ENCODE measurements around the gene D2HGDH.
"Not testable (repeated sequence)": the region's sequence is repeated elsewhere in the genome, so short reads cannot be mapped to it uniquely, and the experiment has no call there.

Gene D2HGDH

GRCh38 chr2:241808721-241809382 lies 74.4 kb downstream of the D2HGDH start, which contains the start of gene NEU4:
Gene NEU4 (plus strand): TSS chr2:241809193. CDS start chr2:241814485, 5,292 bp downstream.
- DNase-seq (ENCODE audit: low spot score), result no peak

- no peak for DNase-seq (ENCODE audit: low spot score)
Observed at GRCh38 chr2:241809383-241810306, 75.2 kb downstream of the D2HGDH start.

- no peak for DNase-seq (ENCODE audit: low spot score)
Observed at GRCh38 chr2:241810307-241811200, 76.1 kb downstream of the D2HGDH start.

GRCh38 chr2:241811201-241811951 lies 76.9 kb downstream of the D2HGDH start:
- DNase-seq (ENCODE audit: low spot score), result no peak

- DNase-seq (ENCODE audit: low spot score), result no peak
Observed at GRCh38 chr2:241811952-241812729, 77.7 kb downstream of the D2HGDH start.

GRCh38 chr2:241812730-241813643 lies 78.6 kb downstream of the D2HGDH start:
- DNase-seq (ENCODE audit: low spot score), result no peak

GRCh38 chr2:241813644-241814392 lies 79.4 kb downstream of the D2HGDH start:
- DNase-seq (ENCODE audit: low spot score), result no peak

GRCh38 chr2:241814393-241814642 lies 79.9 kb downstream of the D2HGDH start:
- DNase-seq (ENCODE audit: low spot score), result no peak

GRCh38 chr2:241814643-241815476 lies 80.4 kb downstream of the D2HGDH start:
- DNase-seq (ENCODE audit: low spot score), result no peak

GRCh38 chr2:241815477-241816430 lies 81.3 kb downstream of the D2HGDH start:
- DNase-seq (ENCODE audit: low spot score), result no peak

GRCh38 chr2:241816431-241817121 lies 82.1 kb downstream of the D2HGDH start:
- no peak for DNase-seq (ENCODE audit: low spot score)

- no peak for DNase-seq (ENCODE audit: low spot score)
Observed at GRCh38 chr2:241817126-241817820, 82.8 kb downstream of the D2HGDH start.

GRCh38 chr2:241817821-241818215 lies 83.4 kb downstream of the D2HGDH start:
- DNase-seq (ENCODE audit: low spot score), result not testable (repeated sequence)

All from CD4-positive, alpha-beta T cell treated with Interleukin-6 at 100 ng/mL for 8 hours (primary cell).